ENCODE results near the gene NR5A1.

- TF ChIP-seq POLR2A (IDR thresholded peaks at IDR 0.05; ENCODE audit: low read length) (no peak), GATA1 (IDR thresholded peaks at IDR 0.05; ENCODE audit: low read depth, low read length) (no peak)
Observed at GRCh38 chr9:124447297-124447661, 59.9 kb downstream of the NR5A1 start.

All from erythroblast (primary cell).